Head of caudate nucleus (tissue), 42 donors: ENCODE measurements around the gene DSTYK.
"Not testable (repeated sequence)": the region's sequence is repeated elsewhere in the genome, so short reads cannot be mapped to it uniquely, and the experiment has no call there.

Experiments
- DNase-seq, 42 donors: peaks; one replicate each; pipeline versions ENCODE4 v3.0.0 to v3.0.0-alpha.2; 2020 to 2021; ENCODE audit warnings: mixed read lengths in 7 of 42
- intact Hi-C: fragments of 100-400 bp; cut with DNase I; formaldehyde crosslinking; loops from one replicate; pipeline ENCODE4 v1.15.0; 2022

Gene DSTYK

GRCh38 chr1:205189131-205189530, 22.4 kb downstream of the DSTYK start:
- intact Hi-C loops: no loop called here
- DNase-seq: no peak

- DNase-seq: no peak
- intact Hi-C loops: no loop called here
Observed at GRCh38 chr1:205188596-205188995, 22.9 kb downstream of the DSTYK start.

GRCh38 chr1:205188098-205188497, 23.4 kb downstream of the DSTYK start:
- intact Hi-C loops: no loop called here
- no peak for DNase-seq

GRCh38 chr1:205187420-205187819, 24.1 kb downstream of the DSTYK start:
- no peak for DNase-seq
- intact Hi-C loops: no loop called here

GRCh38 chr1:205186191-205186590, 25.3 kb downstream of the DSTYK start:
- intact Hi-C loops: no loop called here

GRCh38 chr1:205183676-205184335, 27.7 kb downstream of the DSTYK start:
- DNase-seq: no peak
- intact Hi-C loops: no loop called here

More at GRCh38 chr1:205186191-205186590, 25.3 kb downstream of the DSTYK start:
- no peak for DNase-seq

GRCh38 chr1:205182930-205183329, 28.6 kb downstream of the DSTYK start:
- intact Hi-C loops: no loop called here
- DNase-seq: no peak

GRCh38 chr1:205180331-205180730, 31.2 kb downstream of the DSTYK start:
- intact Hi-C loops, DNase-seq: not testable (repeated sequence)

- intact Hi-C loops: no loop called here
- no peak for DNase-seq
Observed at GRCh38 chr1:205179842-205180241, 31.7 kb downstream of the DSTYK start.

GRCh38 chr1:205172729-205173366, 38.7 kb downstream of the DSTYK start:
- no peak for DNase-seq
- intact Hi-C loops: no loop called here

- intact Hi-C loops: no loop called here
- DNase-seq: no peak
Observed at GRCh38 chr1:205171369-205171768, 40.1 kb downstream of the DSTYK start.

GRCh38 chr1:205170532-205171269, 40.8 kb downstream of the DSTYK start:
- intact Hi-C loops: no loop called here
- DNase-seq: no peak

- no peak for DNase-seq
- intact Hi-C loops: no loop called here
Observed at GRCh38 chr1:205169248-205169647, 42.3 kb downstream of the DSTYK start.

- intact Hi-C loops: no loop called here
- DNase-seq: no peak
Observed at GRCh38 chr1:205168291-205168690, 43.2 kb downstream of the DSTYK start.

GRCh38 chr1:205162301-205162700, 49.2 kb downstream of the DSTYK start:
- no peak for DNase-seq
- intact Hi-C loops: no loop called here

GRCh38 chr1:205161076-205161475, 50.4 kb downstream of the DSTYK start:
- DNase-seq: no peak
- intact Hi-C loops: no loop called here

GRCh38 chr1:205158048-205158616, 53.4 kb downstream of the DSTYK start:
- intact Hi-C loops: no loop called here
- DNase-seq: no peak

GRCh38 chr1:205155665-205156377, 55.7 kb downstream of the DSTYK start:
- DNase-seq, intact Hi-C loops: not testable (repeated sequence)

GRCh38 chr1:205152505-205152904, 59.0 kb downstream of the DSTYK start:
- no peak for DNase-seq
- intact Hi-C loops: no loop called here
